Large intestine (tissue), 3 donors: ENCODE data around the gene FNIP1. TPM values are rescaled to one million over a fixed set of nuclear protein-coding genes. Genes with fewer than 3 reads are reported as not detected.
A peak's percentile ranks its signal among the peaks of the same experiment; 100 is the strongest.
"Not testable (repeated sequence)": the region's sequence is repeated elsewhere in the genome, so short reads cannot be mapped to it uniquely, and the experiment has no call there.

Experiments
- DNase-seq, 2 donors: peaks; one replicate each; pipeline versions ENCODE4 v3.0.0 to v3.0.0-alpha.2; 2013
- H3K27ac ChIP-seq: one replicate; pipeline ENCODE4 v1.5.1; 2013; ENCODE audit warnings: low read length
- H3K27me3 ChIP-seq: 2 replicates; pipeline ENCODE4 v1.6.1; 2013; ENCODE audit warnings: low read length; ENCODE audit not compliant: control insufficient read depth, insufficient read depth
- H3K36me3 ChIP-seq: 2 replicates; pipeline ENCODE4 v1.6.1; 2013; ENCODE audit warnings: low read length; ENCODE audit not compliant: control insufficient read depth, insufficient read depth
- H3K4me1 ChIP-seq: one replicate; pipeline ENCODE4 v1.6.1; 2013; ENCODE audit warnings: low read length; ENCODE audit not compliant: control insufficient read depth, insufficient read depth
- H3K4me3 ChIP-seq: one replicate; pipeline ENCODE4 v1.5.1; 2013; ENCODE audit warnings: low read length
- H3K9me3 ChIP-seq: one replicate; pipeline ENCODE4 v1.6.1; 2013; ENCODE audit warnings: mild to moderate bottlenecking, low read depth, low read length, moderate library complexity; ENCODE audit not compliant: control insufficient read depth
- WGBS: methylation state at CpG from one replicate; pipeline ENCODE4 v1.1.5; 2013; ENCODE audit warnings: low lambda C conversion rate; ENCODE audit not compliant: insufficient coverage; 5-methylcytosine and 5-hydroxymethylcytosine counted together
- polyA plus RNA-seq: library from polyadenylated mRNA; unstranded; fragments of 120-200 nt; gene quantifications from one replicate; pipeline ENCODE4 v1.2.1, GENCODE V29; 2013

FNIP1 gene
- polyA plus RNA-seq, 1 donor: 21.9 TPM

DNA sequence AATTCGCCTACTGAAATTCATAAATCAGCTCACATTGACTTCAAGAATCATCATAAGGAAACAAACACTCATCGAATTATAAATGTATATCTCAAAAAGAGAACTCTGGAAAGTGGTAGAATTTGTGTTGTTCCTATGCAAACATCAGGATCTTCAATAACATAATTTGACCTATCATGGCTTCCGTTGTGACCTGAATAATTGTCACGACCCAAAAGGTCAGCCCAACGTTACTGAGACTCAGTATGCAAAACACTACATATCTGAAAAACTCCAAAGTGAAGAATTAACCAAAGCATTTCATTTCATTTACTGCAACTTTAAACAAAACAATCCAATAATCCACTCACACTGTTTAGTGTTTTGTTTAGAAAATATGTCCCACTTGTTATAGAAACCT lies 163.0 kb downstream of the FNIP1 start:
- 100% methylated on average over 1 of the region's 5 CpGs for WGBS
- Histone ChIP-seq H3K27ac (no peak overlapping the region), H3K36me3 (no peaks in the 10 kb centered on the region), H3K4me3 (peak overlapping the region; percentile 84), H3K4me1 (peaks cover 6% of the 10 kb centered on the region), H3K27me3 (no peaks in the 10 kb centered on the region), H3K9me3 (no peaks in the 10 kb centered on the region)
- no peak for DNase-seq

DNA sequence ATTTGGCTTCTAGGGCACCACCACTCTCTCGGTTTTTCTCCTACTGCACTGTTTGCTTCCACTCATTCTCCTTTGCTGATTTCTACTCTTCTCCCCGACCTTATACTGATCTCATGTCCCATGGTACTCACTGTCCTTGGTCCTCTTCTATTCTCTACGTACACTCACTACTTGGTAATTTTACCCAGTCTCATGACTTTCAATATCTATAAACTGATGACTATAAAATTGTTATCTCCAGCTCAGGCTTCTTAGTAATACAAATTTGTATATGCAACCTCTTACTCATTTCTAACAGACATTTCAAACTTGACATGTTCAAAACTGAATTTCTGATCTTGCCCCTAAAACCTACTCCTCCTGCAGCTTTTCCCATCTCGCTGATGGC lies 165.9 kb downstream of the FNIP1 start:
- H3K27ac ChIP-seq: no peak overlapping the region
- H3K27me3 ChIP-seq: no peaks in the 10 kb centered on the region
- H3K9me3 ChIP-seq: no peaks in the 10 kb centered on the region
- H3K4me3 ChIP-seq: no peak overlapping the region
- WGBS: 66% methylated on average over 4 of the region's 4 CpGs
- no peaks in the 10 kb centered on the region for H3K4me1 ChIP-seq
- no peak for DNase-seq
- no peaks in the 10 kb centered on the region for H3K36me3 ChIP-seq

- DNase-seq: no peak
- H3K4me1 ChIP-seq: no peaks in the 10 kb centered on the region
- no peaks in the 10 kb centered on the region for H3K27me3 ChIP-seq
- H3K27ac ChIP-seq: no peak overlapping the region
- H3K4me3 ChIP-seq: no peak overlapping the region
- WGBS: 33% methylated on average over 3 of the region's 4 CpGs
- no peaks in the 10 kb centered on the region for H3K36me3 ChIP-seq
- peaks cover 2% of the 10 kb centered on the region for H3K9me3 ChIP-seq
Measured at GRCh38 chr5:131630208-131630962, 166.4 kb downstream of the FNIP1 start.

DNA sequence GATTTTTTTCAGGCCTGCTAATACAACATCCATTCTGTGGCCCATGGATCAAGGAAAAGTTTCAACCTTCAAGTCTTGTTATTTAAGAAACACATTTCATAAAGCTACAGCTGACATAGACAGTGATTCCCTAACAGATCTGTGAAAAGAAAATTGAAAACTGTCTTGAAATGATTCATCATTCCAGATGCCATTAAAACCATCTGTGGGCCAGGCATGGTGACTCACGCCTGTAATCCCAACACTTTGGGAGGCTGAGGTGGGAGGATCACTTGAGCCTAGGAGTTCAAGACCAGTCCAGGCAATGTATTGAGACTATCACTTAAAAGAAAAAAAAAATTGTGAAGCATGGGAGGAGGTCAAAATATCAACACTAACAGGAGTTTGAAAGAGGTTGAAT lies 167.8 kb downstream of the FNIP1 start:
- Histone ChIP-seq H3K4me1 (no peaks in the 10 kb centered on the region), H3K27me3 (no peaks in the 10 kb centered on the region), H3K36me3 (no peaks in the 10 kb centered on the region), H3K27ac (no peak overlapping the region), H3K9me3 (peaks cover 4% of the 10 kb centered on the region), H3K4me3 (no peak overlapping the region)
- no peak for DNase-seq
- WGBS: 100% methylated on average over 1 of the region's 1 CpG

DNA sequence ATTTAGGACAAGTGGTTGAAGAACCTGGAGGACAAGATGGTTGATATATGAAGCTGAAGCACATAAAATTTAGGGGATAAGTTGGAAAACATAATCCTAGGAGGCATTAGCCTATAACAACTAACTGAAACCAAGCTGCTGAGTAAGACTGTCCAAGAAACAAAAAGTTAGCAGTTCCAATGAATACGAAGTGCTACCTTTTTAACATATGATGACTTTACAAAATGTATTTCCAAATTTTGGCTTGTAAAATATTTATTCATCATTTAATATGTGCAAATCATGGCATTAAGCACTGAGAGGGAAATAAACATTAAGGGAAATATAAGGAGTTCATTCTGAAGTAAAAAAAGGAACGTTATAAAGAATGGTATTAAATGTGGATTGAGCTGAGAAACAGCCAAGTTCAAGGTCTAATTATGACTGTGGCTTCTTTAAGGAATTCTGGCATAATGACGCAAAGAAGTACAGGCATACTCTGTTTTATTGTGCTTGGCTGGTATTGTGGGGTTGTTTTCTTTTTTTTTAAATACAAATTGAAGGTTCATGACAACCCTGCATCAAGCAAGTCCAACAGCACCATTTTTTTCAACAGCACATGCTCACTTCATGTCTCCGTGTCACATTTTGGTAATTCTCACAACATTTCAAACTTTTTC lies 169.5 kb downstream of the FNIP1 start:
- 92% methylated on average over 3 of the region's 4 CpGs for WGBS
- Histone ChIP-seq H3K36me3 (no peaks in the 10 kb centered on the region), H3K27ac (no peak overlapping the region), H3K9me3 (peaks cover 4% of the 10 kb centered on the region), H3K27me3 (no peaks in the 10 kb centered on the region), H3K4me1 (no peaks in the 10 kb centered on the region), H3K4me3 (no peak overlapping the region)
- no peak for DNase-seq

GRCh38 chr5:131622633-131623032 lies 174.2 kb downstream of the FNIP1 start:
- Histone ChIP-seq H3K36me3 (no peaks in the 10 kb centered on the region), H3K27me3 (no peaks in the 10 kb centered on the region), H3K27ac (no peak overlapping the region), H3K4me3 (no peak overlapping the region), H3K9me3 (peaks cover 4% of the 10 kb centered on the region), H3K4me1 (no peaks in the 10 kb centered on the region)
- DNase-seq: no peak
- no CpG with 5 or more reads among the region's 2 CpGs for WGBS

GRCh38 chr5:131621164-131621563 lies 175.7 kb downstream of the FNIP1 start:
- H3K27me3 ChIP-seq: not testable (repeated sequence)

DNA sequence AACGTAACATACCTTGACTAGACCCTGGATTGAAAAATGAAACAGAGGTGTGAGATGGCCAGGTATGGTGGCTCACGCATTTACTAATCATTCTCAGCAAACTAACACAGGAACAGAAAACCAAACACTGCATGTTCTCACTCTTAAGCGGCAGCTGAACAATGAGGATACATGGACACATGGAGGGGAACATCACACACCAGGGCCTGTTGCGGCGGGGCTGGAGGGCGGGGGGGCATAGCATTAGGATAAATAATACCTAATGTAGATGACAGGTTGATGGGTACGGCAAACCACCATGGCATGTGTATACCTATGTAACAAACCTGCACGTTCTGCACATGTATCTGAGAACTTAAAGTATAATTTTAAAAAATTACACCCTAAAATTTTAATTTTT lies 177.7 kb downstream of the FNIP1 start:
- Histone ChIP-seq H3K4me1 (no peaks in the 10 kb centered on the region), H3K27me3 (no peaks in the 10 kb centered on the region), H3K9me3 (no peaks in the 10 kb centered on the region), H3K4me3 (no peak overlapping the region), H3K27ac (no peak overlapping the region), H3K36me3 (no peaks in the 10 kb centered on the region)
- no peak for DNase-seq
- WGBS: 100% methylated on average over 1 of the region's 8 CpGs

More at GRCh38 chr5:131621164-131621563, 175.7 kb downstream of the FNIP1 start:
- not testable (repeated sequence) for H3K4me1 ChIP-seq, H3K9me3 ChIP-seq, H3K4me3 ChIP-seq, H3K36me3 ChIP-seq, H3K27ac ChIP-seq, DNase-seq
- WGBS: no CpG with 5 or more reads among the region's 2 CpGs

- Histone ChIP-seq H3K4me3 (no peak overlapping the region), H3K27ac (no peak overlapping the region), H3K4me1 (no peaks in the 10 kb centered on the region), H3K36me3 (no peaks in the 10 kb centered on the region), H3K27me3 (no peaks in the 10 kb centered on the region), H3K9me3 (no peaks in the 10 kb centered on the region)
- 60% methylated on average over 2 of the region's 11 CpGs for WGBS
- no peak for DNase-seq
Measured at GRCh38 chr5:131617140-131617822, 179.5 kb downstream of the FNIP1 start.

- Histone ChIP-seq H3K36me3 (no peaks in the 10 kb centered on the region), H3K4me1 (peaks cover 1% of the 10 kb centered on the region), H3K27ac (no peak overlapping the region), H3K4me3 (no peak overlapping the region), H3K27me3 (no peaks in the 10 kb centered on the region), H3K9me3 (no peaks in the 10 kb centered on the region)
- DNase-seq: no peak
- WGBS: 100% methylated on average over 2 of the region's 2 CpGs
Measured at GRCh38 chr5:131615957-131616356, 180.9 kb downstream of the FNIP1 start.
